ENCODE data around the gene UBXN1. TPM values are rescaled to one million over a fixed set of nuclear protein-coding genes. Genes with fewer than 3 reads are reported as not detected.
"Not testable (repeated sequence)": the region's sequence is repeated elsewhere in the genome, so short reads cannot be mapped to it uniquely, and the experiment has no call there.

UBXN1 gene
- total RNA-seq, 1 experiment from 2014 or later: 144 TPM

DNA sequence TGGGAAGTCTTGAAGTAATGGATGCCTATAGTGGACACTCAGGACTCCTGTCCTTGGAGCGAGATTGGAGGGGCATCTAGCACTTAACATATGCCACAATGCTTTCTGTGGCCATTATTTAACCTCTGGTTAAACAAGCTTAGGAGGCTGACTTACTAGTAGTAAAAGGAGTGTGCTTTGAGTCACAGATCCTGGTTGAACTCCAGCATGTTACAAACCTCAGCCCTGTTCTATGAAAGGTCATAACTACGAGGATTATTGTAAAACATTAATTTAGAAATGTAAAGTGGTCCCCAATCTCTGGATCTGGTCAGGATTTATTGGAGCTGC, 5.7 kb downstream of the UBXN1 start:
- no peak for DNase-seq (ENCODE audit: low read depth)

GRCh38 chr11:62671608-62672389, 7.1 kb downstream of the UBXN1 start, which contains the start of the genes LBHD1 and UQCC3:
Gene LBHD1 (minus strand): TSS chr11:62672267. CDS start chr11:62670031, 2,236 bp downstream.
Gene UQCC3 (plus strand): TSS chr11:62671673. CDS start chr11:62671746, 73 bp downstream.
- peak; percentile 79 for DNase-seq (ENCODE audit: low read depth)

GRCh38 chr11:62671236-62671607, 7.7 kb downstream of the UBXN1 start:
- no peak for DNase-seq (ENCODE audit: low read depth)

DNA sequence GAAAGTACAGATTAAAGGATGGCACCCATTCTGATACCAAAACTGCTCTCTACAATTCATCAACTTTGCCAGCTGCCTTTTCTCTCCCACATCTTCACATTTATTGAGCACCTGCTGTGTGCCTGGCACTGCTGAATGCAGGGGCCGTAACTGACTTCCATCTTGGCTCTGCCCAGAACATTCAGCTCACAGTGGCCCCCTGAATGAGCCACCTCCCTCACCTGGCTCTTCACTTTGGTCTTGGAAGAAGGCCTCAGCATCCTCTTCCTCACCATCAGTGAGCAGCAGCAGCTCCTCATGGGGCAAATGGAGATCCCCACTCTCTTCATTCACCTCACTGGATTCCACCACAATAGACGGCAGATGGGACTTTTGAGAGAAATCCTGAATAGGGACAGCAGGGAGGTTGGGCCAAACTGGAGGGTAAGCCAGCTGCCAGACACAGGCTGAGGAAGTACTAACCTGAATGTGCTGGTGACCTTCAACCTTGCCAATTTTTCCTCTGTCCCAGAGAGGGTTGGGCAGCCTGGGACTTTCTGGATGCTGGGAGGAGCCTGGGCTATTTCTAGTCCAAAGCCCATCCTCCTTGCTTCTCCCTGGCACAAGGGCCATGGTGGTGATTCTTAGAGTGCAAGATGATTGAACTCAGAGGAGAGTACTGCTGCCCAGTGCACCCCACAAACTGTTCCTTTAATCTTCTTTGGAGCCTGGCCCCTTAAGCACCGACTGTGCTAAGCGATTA, 9.3 kb downstream of the UBXN1 start:
- DNase-seq (ENCODE audit: low read depth): no peak

GRCh38 chr11:62667460-62667859, 11.4 kb downstream of the UBXN1 start:
- DNase-seq (ENCODE audit: low read depth): no peak

DNA sequence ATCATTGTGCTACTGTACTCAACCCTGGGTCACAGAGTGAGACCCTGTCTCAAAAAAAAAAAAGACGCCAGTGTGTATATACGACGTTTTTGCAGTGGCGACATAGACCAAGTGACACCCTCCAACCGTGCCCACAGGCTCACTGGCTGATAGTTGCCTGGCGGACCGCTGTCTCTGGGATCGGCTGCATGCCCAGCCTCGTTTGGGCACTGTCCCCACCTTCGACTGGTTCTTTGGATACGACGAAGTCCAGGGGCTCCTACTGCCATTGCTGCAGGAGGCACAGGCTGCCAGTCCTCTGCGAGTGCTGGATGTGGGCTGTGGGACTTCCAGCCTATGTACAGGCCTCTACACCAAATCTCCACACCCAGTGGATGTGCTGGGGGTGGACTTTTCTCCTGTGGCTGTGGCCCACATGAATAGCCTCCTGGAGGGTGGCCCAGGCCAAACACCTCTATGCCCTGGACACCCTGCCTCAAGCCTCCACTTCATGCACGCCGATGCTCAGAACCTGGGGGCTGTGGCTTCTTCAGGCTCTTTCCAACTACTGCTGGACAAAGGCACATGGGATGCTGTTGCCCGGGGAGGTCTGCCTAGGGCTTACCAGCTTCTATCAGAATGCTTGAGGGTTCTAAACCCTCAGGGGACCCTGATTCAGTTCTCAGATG, 12.5 kb downstream of the UBXN1 start:
- no peak for DNase-seq (ENCODE audit: low read depth)

DNA sequence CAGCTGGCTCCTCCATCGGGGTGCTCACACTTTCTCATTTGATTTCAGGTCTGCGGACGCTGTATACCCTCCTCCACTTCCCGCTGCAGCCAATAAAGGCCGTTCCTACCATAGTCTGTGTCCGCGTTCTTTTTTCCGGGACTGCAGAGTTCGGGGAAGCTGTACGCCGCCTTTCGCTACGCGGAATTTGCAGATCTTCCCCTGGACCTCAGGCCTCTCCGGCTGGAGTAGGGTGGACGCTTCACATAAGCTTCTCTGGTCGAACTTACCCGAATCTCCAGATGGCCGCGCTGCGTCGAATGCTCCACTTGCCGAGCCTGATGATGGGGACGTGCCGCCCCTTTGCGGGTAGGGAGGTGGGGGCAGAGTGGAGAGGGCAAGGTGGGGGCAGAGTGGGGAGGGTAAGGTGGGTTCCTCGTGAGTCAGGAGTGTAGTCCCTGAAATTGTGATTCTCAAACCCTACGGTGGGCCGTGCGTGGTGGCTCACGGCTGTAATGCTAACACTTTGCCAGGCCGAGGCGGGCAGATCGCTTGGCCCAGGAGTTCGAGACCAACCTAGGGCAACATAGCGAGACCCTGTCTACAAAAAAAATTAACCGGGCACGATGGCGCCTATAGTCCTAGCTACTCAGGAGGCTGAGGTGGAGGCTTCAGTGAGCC, 13.1 kb downstream of the UBXN1 start:
- DNase-seq (ENCODE audit: low read depth): no peak

GRCh38 chr11:62665075-62665598, 13.7 kb downstream of the UBXN1 start, which contains the start of the genes C11orf98 and CSKMT:
Gene C11orf98 (minus strand): TSS chr11:62665210. CDS start chr11:62665169, 41 bp downstream.
Gene CSKMT (plus strand): TSS chr11:62665312. CDS start chr11:62665880, 568 bp downstream.
- DNase-seq (ENCODE audit: low read depth): peak; percentile 93

GRCh38 chr11:62664405-62665074, 14.3 kb downstream of the UBXN1 start:
- DNase-seq (ENCODE audit: low read depth): no peak

- no peak for DNase-seq (ENCODE audit: low read depth)
These were observed 22.0 kb downstream of the UBXN1 start for GRCh38 chr11:62656796-62657429.

GRCh38 chr11:62654297-62654696, 24.6 kb downstream of the UBXN1 start:
- no peak for DNase-seq (ENCODE audit: low read depth)

- no peak for DNase-seq (ENCODE audit: low read depth)
These were observed 26.5 kb downstream of the UBXN1 start for GRCh38 chr11:62652161-62653006.

GRCh38 chr11:62650283-62650682, 28.6 kb downstream of the UBXN1 start:
- DNase-seq (ENCODE audit: low read depth): not testable (repeated sequence)

DNA sequence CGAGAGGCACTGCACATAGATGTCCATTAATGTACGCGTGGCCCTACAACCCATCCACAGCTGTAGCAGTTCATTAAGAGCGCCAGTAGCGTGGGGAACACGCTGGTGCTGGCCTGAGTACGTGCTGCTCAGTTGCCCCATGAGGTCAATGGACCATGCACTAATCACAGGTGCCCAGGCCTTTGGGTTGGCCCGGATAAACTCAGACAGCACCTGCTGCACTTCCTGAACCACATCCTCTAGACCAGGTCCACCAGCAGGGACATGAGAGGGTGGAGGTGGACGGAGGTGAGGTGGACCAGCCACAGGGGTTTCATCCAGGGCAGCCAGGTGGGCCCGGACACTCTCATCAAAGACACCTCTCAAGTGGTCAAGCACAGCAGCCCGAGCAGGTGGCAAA, 29.4 kb downstream of the UBXN1 start:
- no peak for DNase-seq (ENCODE audit: low read depth)

DNA sequence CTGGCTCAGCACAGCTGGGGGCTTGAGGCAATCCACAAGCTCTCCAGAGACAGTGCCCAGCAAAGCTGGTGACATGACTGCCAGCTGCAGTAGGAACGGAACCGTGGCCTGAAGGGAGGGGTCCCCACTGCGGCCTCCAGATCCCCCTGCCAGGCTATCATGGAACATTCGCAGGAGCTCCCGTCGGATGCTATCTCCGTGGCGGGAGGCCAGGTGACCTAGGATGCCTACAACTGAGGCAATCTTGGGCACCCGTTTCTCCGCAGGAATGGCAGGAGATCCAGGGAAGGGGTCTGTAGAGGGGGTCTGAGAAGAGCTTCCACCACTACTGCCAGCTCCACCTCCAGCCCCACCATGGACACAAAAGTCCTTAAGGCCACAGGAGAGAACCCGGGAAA, 29.9 kb downstream of the UBXN1 start:
- DNase-seq (ENCODE audit: low read depth): no peak

DNA sequence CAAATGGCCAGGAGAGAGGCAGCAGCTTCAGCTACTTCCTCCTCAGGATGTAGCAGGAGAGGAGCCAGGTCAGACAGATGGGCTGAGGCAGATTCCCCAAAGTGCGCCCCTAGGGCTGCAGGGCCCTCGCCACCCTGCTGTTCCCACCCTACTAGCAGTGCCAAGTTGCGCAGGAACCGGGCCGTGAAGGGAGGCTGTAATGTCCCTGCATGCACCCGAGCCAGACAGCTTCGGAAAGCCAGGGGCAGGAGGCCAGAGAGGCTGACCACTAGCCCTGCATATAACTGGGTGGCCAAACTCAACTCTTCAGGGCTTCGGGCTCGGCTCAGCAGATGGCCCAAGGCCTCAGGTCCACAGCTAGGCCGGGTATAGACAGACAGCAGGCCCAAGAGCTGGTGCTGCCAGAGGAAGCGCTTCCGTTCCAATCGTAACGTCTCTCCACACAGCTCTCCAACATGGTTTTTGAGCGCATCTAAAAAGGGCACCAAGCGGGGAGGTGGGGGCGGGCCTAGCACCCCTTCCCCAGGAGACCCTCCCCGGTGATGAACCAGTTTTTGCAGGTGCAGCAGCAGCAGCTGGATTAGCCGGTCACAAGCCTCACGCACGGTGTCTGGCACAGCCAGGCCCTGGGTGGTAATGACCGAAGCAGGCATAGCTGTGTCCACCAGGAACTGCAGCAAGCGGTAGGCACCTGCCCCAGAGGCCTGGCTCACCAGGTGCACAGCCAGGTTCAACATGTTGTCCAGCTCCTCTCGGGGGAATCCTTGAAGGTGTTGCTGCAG, 30.5 kb downstream of the UBXN1 start:
- DNase-seq (ENCODE audit: low read depth): no peak

DNA sequence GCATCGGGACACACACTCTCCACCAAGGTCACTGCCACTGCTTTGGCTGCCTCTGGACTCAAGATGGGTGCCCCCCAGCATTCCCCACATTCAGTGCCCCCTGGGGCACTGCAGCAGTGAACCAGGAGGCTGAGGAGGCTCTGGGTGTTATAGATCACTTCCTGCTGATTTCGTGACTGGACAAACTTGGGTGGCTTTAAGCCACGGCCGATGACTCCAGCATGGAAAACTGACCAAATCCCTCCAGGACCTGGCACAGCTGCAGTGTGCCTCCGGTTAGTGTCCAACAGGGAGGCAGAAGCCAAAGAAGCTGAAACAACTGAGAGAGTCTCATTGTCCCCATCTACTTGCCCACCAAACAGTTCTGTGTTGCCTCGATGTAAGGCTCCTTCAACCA, 31.3 kb downstream of the UBXN1 start:
- no peak for DNase-seq (ENCODE audit: low read depth)

Measured in HT1080 (cell line).